HepG2 (cell line): Measurements from ENCODE around the gene ADPGK. TPM values are rescaled to one million over a fixed set of nuclear protein-coding genes. Genes with fewer than 3 reads are reported as not detected.

Source experiments
- ATAC-seq: fragments of 200-7000 bp; cut with Tn5 transposase; 3 replicates; pipeline ENCODE4 v1.9.1; 2020; ENCODE audit warnings: mild to moderate bottlenecking, moderate library complexity
- BruUV-seq: library from RNA; stranded (reverse); fragments of 400-500 nt; replicated peaks from 2 replicates; lab custom pipeline; 2021; lab: Mats Ljungman, UMichigan
- CTCF ChIA-PET: fragments of 300-600 bp; formaldehyde crosslinking; extraction: SDS; loops from one replicate; lab custom pipeline; 2021; ENCODE audit warnings: low total read pairs, inconsistent platforms, low intra/inter-chr PET ratio; lab: Yijun Ruan, JAX
- POLR2A ChIA-PET: fragments of 350-600 bp; sonication (Branson Sonifier 250); formaldehyde crosslinking; loops from one replicate; lab custom pipeline; 2020; ENCODE audit warnings: antibody characterized with exemption, inconsistent platforms; lab: Yijun Ruan, JAX
- DNase-seq: peaks from one replicate; pipeline ENCODE4 v3.0.0-alpha.2; 2015; ENCODE audit warnings: low spot score
- FAIRE-seq: peaks from 3 replicates; lab custom pipeline; 2011; peaks lifted over from hg19 to GRCh38; lab: Jason Lieb, UNC
- H2AFZ ChIP-seq: one replicate; pipeline ENCODE4 v1.6.1; 2011; ENCODE audit warnings: low read length, inconsistent platforms
- H3K27ac ChIP-seq: fragments of 300-600 bp; 3 replicates; pipeline ENCODE4 v1.8.0; 2011; ENCODE audit warnings: mixed run types, mild to moderate bottlenecking, mixed read lengths, low read length, inconsistent platforms; ENCODE audit not compliant: insufficient read depth; ENCODE audit errors: extremely low read length
- H3K27me3 ChIP-seq, 2 experiments: fragments of 200-600 bp in 1 of 2; 2 replicates in 1 of 2; 3 replicates in 1 of 2; pipeline versions ENCODE4 v1.6.0 to v1.8.0; 2011; ENCODE audit warnings: low read length in 2 of 2, mild to moderate bottlenecking in 2 of 2, moderate library complexity in 2 of 2, inconsistent platforms in 1 of 2; ENCODE audit not compliant: insufficient read depth in 2 of 2, control insufficient read depth in 1 of 2
- H3K36me3 ChIP-seq, 2 experiments: fragments of 200-600 bp in 1 of 2; replicated peaks in 1 of 2; 2 replicates in 1 of 2; 3 replicates in 1 of 2; pipeline versions ENCODE4 v1.5.1 to v1.8.0; 2011; ENCODE audit warnings: low read length in 2 of 2, inconsistent platforms in 1 of 2; ENCODE audit not compliant: insufficient read depth in 2 of 2, control insufficient read depth in 1 of 2
- H3K4me1 ChIP-seq: 2 replicates; pipeline ENCODE4 v1.5.1; 2012; ENCODE audit warnings: low read length, inconsistent platforms; ENCODE audit not compliant: insufficient read depth
- H3K4me2 ChIP-seq: 2 replicates; pipeline ENCODE4 v1.6.0; 2011; ENCODE audit warnings: low read depth, low read length, inconsistent platforms
- H3K4me3 ChIP-seq, 3 experiments: fragments of 200-600 bp in 1 of 3; sonication (generic), shearing (Covaris generic) in 1 of 3; replicated peaks in 1 of 3; 2 replicates each; pipeline ENCODE4 v1.5.1; 2011 to 2016; ENCODE audit warnings: low read length in 3 of 3, inconsistent platforms in 2 of 3, low read depth in 2 of 3, mild to moderate bottlenecking in 2 of 3, control low read depth in 1 of 3, mixed read lengths in 1 of 3; ENCODE audit not compliant: insufficient read depth in 1 of 3
- H3K79me2 ChIP-seq: one replicate; pipeline ENCODE4 v1.6.1; 2011; ENCODE audit warnings: low read length, inconsistent platforms; ENCODE audit not compliant: insufficient read depth
- H3K9ac ChIP-seq: 2 replicates; pipeline ENCODE4 v1.6.0; 2011; ENCODE audit warnings: mild to moderate bottlenecking, low read depth, low read length, inconsistent platforms; ENCODE audit not compliant: insufficient read depth
- H3K9me3 ChIP-seq: 2 replicates; pipeline ENCODE4 v1.5.1; 2012; ENCODE audit warnings: mild to moderate bottlenecking, low read length
- H4K20me1 ChIP-seq: 2 replicates; pipeline ENCODE4 v1.6.0; 2011; ENCODE audit warnings: inconsistent platforms, mild to moderate bottlenecking, low read length, moderate library complexity; ENCODE audit not compliant: insufficient read depth
- CEBPG ChIP-seq: IDR thresholded peaks from 2 replicates; pipeline ENCODE4 v1.6.1; 2016
- CHCHD3 ChIP-seq: sonication (generic); formaldehyde crosslinking; IDR thresholded peaks from 2 replicates; pipeline ENCODE4 v1.8.0; 2022; ENCODE audit warnings: mild to moderate bottlenecking, missing genetic modification reagents, moderate library complexity
- ELF1 ChIP-seq: sonication (generic); formaldehyde crosslinking; IDR thresholded peaks from 2 replicates; pipeline ENCODE4 v1.4.0; 2020; ENCODE audit warnings: missing genetic modification reagents
- MTA3 ChIP-seq: sonication (generic); formaldehyde crosslinking; IDR thresholded peaks from 2 replicates; pipeline ENCODE4 v1.4.0; 2020; ENCODE audit warnings: missing genetic modification reagents
- ZNF670 ChIP-seq: sonication (generic); formaldehyde crosslinking; IDR thresholded peaks from 2 replicates; pipeline ENCODE4 v1.8.0; 2022; ENCODE audit warnings: mild to moderate bottlenecking, missing genetic modification reagents, borderline replicate concordance
- ZNF772 ChIP-seq: sonication (generic); formaldehyde crosslinking; IDR thresholded peaks from 2 replicates; pipeline ENCODE4 v1.5.0; 2020; ENCODE audit warnings: mild to moderate bottlenecking, missing genetic modification reagents
- WGBS: methylation state at CpG from one replicate; pipeline ENCODE4 v1.1.6; 2017; ENCODE audit warnings: low lambda C conversion rate; 5-methylcytosine and 5-hydroxymethylcytosine counted together
- in situ Hi-C: cut with HindIII; loops from 2 replicates; pipeline ENCODE4 v1.10.0; 2017; ENCODE audit warnings: low pct_unique_long_range_greater_than_20kb; ENCODE audit not compliant: extremely low pct_ligation_motif_present
- intact Hi-C: fragments of 100-400 bp; cut with micrococcal nuclease; formaldehyde crosslinking; loops from one replicate; pipeline ENCODE4 v1.10.0; 2022; ENCODE audit not compliant: unreplicated experiment
- polyA plus RNA-seq, 8 experiments: library from polyadenylated mRNA; depleted of rRNA in 3 of 8; stranded (reverse) in 7 of 8; unstranded in 1 of 8; fragments of >200 nt; fragmentation: Illumina TruSeq in 4 of 8; extraction: Trizol in 4 of 8; gene quantifications; 2 replicates each; pipeline versions ENCODE4 v1.2.1 to v1.2.3, GENCODE V29; 2011 to 2016; ENCODE audit warnings: low read depth in 4 of 8, missing spikeins in 1 of 8, mixed read lengths in 1 of 8; ENCODE audit not compliant: insufficient read depth in 1 of 8
- total RNA-seq, 5 experiments: library from RNA; depleted of rRNA; stranded (reverse); fragments of >200 nt; fragmentation: Illumina TruSeq; extraction: Trizol; gene quantifications; 2 replicates each; pipeline ENCODE4 v1.2.3, GENCODE V29; 2016; ENCODE audit warnings: low read depth in 1 of 5
- TF ChIP-seq, protein P1 (sequence below): IDR thresholded peaks from 2 replicates; pipeline ENCODE4 v1.6.1; 2016; ENCODE audit warnings: low read depth
- TF ChIP-seq, protein P2 (sequence below): sonication (generic); formaldehyde crosslinking; IDR thresholded peaks from 2 replicates; pipeline ENCODE4 v1.8.0; 2023; ENCODE audit warnings: mild to moderate bottlenecking, missing genetic modification reagents

ADPGK gene
- total and polyA plus RNA-seq, 2 of the 13 experiments (the other 11 are each of a cell fraction or from before 2014, with no cell fraction given), result 61.6 to 67.5 TPM

GRCh38 chr15:72764656-72765055 lies 18.9 kb downstream of the ADPGK start:
- Histone ChIP-seq H3K4me2 (no peak overlapping the region), H3K79me2 (no peaks in the 10 kb centered on the region), H3K27ac (no peak overlapping the region), H3K27me3 (no peaks in the 10 kb centered on the region), H4K20me1 (no peaks in the 10 kb centered on the region), H2AFZ (no peak overlapping the region), H3K4me1 (no peaks in the 10 kb centered on the region), H3K36me3 (peaks cover 8 to 59% of the 10 kb centered on the region in 2 experiments), H3K4me3 (no peak overlapping the region), H3K9ac (no peak overlapping the region), H3K9me3 (no peaks in the 10 kb centered on the region)
- intact Hi-C loops, result no loop called here
- in situ Hi-C loops, result no loop called here
- ATAC-seq (no peak), FAIRE-seq (no peak), DNase-seq (no peak)
- ChIA-PET POLR2A (no interaction called here), CTCF (no interaction called here)
- 100% methylated on average over 3 of the region's 3 CpGs for WGBS
- TF ChIP-seq CHCHD3 (CRISPR knock-in tag) (no peak), MTA3 (no peak), ZNF772 (no peak), CEBPG (CRISPR knock-in tag) (no peak), ZNF670 (CRISPR knock-in tag) (no peak), ELF1 (no peak)
- TF ChIP-seq, protein P1, sequence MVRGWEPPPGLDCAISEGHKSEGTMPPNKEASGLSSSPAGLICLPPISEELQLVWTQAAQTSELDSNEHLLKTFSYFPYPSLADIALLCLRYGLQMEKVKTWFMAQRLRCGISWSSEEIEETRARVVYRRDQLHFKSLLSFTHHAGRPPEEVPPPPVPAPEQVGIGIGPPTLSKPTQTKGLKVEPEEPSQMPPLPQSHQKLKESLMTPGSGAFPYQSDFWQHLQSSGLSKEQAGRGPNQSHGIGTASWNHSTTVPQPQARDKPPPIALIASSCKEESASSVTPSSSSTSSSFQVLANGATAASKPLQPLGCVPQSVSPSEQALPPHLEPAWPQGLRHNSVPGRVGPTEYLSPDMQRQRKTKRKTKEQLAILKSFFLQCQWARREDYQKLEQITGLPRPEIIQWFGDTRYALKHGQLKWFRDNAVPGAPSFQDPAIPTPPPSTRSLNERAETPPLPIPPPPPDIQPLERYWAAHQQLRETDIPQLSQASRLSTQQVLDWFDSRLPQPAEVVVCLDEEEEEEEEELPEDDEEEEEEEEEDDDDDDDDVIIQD (CRISPR knock-in tag), result no peak
- TF ChIP-seq, protein P2, sequence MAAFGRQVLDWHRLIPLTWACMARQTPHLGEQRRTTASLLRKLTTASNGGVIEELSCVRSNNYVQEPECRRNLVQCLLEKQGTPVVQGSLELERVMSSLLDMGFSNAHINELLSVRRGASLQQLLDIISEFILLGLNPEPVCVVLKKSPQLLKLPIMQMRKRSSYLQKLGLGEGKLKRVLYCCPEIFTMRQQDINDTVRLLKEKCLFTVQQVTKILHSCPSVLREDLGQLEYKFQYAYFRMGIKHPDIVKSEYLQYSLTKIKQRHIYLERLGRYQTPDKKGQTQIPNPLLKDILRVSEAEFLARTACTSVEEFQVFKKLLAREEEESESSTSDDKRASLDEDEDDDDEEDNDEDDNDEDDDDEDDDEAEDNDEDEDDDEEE (CRISPR knock-in tag), result no peak
- no TSS peak for BruUV-seq
